Colonic mucosa (tissue), 4 donors: ENCODE results near the gene CERS1. TPM values are rescaled to one million over a fixed set of nuclear protein-coding genes. Genes with fewer than 3 reads are reported as not detected.

Experiments
- DNase-seq: peaks from one replicate; pipeline ENCODE4 v3.0.0-alpha.2; 2020
- H3K27ac ChIP-seq: fragments of 200-600 bp; one replicate; pipeline ENCODE4 v1.8.0; 2021
- H3K27me3 ChIP-seq: fragments of 200-600 bp; one replicate; pipeline ENCODE4 v1.8.0; 2021
- H3K36me3 ChIP-seq: fragments of 200-600 bp; one replicate; pipeline ENCODE4 v1.8.0; 2021
- H3K4me1 ChIP-seq: fragments of 200-600 bp; one replicate; pipeline ENCODE4 v1.8.0; 2021; ENCODE audit warnings: mild to moderate bottlenecking
- H3K4me3 ChIP-seq: fragments of 200-600 bp; one replicate; pipeline ENCODE4 v1.8.0; 2021
- H3K9ac ChIP-seq, 2 donors: one replicate each; pipeline ENCODE4 v1.7.0; 2013; ENCODE audit warnings: control low read depth in 2 of 2, low read depth in 2 of 2, low read length in 2 of 2
- H3K9me3 ChIP-seq: fragments of 200-600 bp; one replicate; pipeline ENCODE4 v1.8.0; 2021
- CTCF ChIP-seq: fragments of 200-600 bp; IDR thresholded peaks from one replicate; pipeline ENCODE4 v1.8.0; 2022; ENCODE audit warnings: antibody characterized with exemption, mild to moderate bottlenecking
- intact Hi-C: fragments of 100-400 bp; cut with DNase I; formaldehyde crosslinking; loops from one replicate; pipeline ENCODE4 v1.14.1; 2022
- total RNA-seq, 2 donors: library from RNA; stranded (reverse); fragmentation: NEBNext Ultra II Directional in 1 of 2; extraction: Animal tissue kit (Norgen Biotek cat#: 25700) in 1 of 2; gene quantifications; one replicate each; pipeline ENCODE4 v1.2.1, GENCODE V29; 2021
- donor health status: healthy.
- donor health status: DM: no; HTN: no; CAD: no.
- donor health status: DM: no; HTN: no; CAD: no.

Gene CERS1
- total RNA-seq, 2 donors from 2014 or later: 0.15 to 0.58 TPM

- H3K9me3 ChIP-seq: no peaks in the 10 kb centered on the region
- no peak overlapping the region for H3K4me3 ChIP-seq
- DNase-seq: no peak
- H3K9ac ChIP-seq: no peak overlapping the region
- no peaks in the 10 kb centered on the region for H3K4me1 ChIP-seq
- intact Hi-C loops: no loop called here
- H3K27me3 ChIP-seq: no peaks in the 10 kb centered on the region
- H3K27ac ChIP-seq: no peak overlapping the region
- no peaks in the 10 kb centered on the region for H3K36me3 ChIP-seq
- no peak for TF ChIP-seq CTCF
Observed at GRCh38 chr19:18828786-18829185, 67.2 kb downstream of the CERS1 start.

Other genes starting within 250 kb of the CERS1 start
- gene CRTC1, start 212.5 kb downstream of the CERS1 start, total RNA-seq: 10 to 100 TPM in 1 of 2 donors, 1 to 10 TPM in 1; 7.6 to 10.3 TPM
- under 1 TPM in 1 of 2 donors, not detected in 1; 0.13 TPM for gene COMP, start 104.9 kb downstream of the CERS1 start, total RNA-seq
- gene UPF1, start 64.2 kb downstream of the CERS1 start, total RNA-seq: 100 to 1,000 TPM in 1 of 2 donors, 10 to 100 TPM in 1; 77.5 to 113 TPM
- gene COPE, start 23.2 kb upstream of the CERS1 start, total RNA-seq: 100 to 1,000 TPM; 218 to 295 TPM
- 10 to 100 TPM; 31.1 to 57.8 TPM for gene DDX49, start 23.6 kb upstream of the CERS1 start, total RNA-seq
- 1 to 10 TPM; 1.9 to 5.3 TPM for gene HOMER3, start 45.1 kb upstream of the CERS1 start, total RNA-seq
- 10 to 100 TPM; 44.1 to 55.3 TPM for gene SUGP2, start 137.4 kb upstream of the CERS1 start, total RNA-seq
- 10 to 100 TPM; 15.0 to 29.4 TPM for gene ARMC6, start 137.4 kb upstream of the CERS1 start, total RNA-seq
- gene SLC25A42, start 167.8 kb upstream of the CERS1 start, total RNA-seq: 1 to 10 TPM; 3.7 to 7.9 TPM
- gene TMEM161A, start 242.3 kb upstream of the CERS1 start, total RNA-seq: 10 to 100 TPM; 17.6 to 33.6 TPM